SH-SY5Y (cell line): ENCODE data around the gene SLC31A1.

ENCODE experiments used
- GATA2 ChIP-seq: IDR thresholded peaks from 2 replicates; pipeline ENCODE4 v1.6.1; 2011; ENCODE audit warnings: mild to moderate bottlenecking, low read depth, low read length
- GATA3 ChIP-seq: IDR thresholded peaks from 2 replicates; pipeline ENCODE4 v1.6.1; 2011; ENCODE audit warnings: low read depth, mild to moderate bottlenecking, low read length, moderate library complexity

GRCh38 chr9:113299800-113300292 is 78.5 kb downstream of the SLC31A1 start:
- TF ChIP-seq GATA3 (no peak), GATA2 (no peak)
